Gastrocnemius medialis (tissue), 4 donors: ENCODE data around the gene SLC22A15.

Experiments
- CTCF ChIP-seq, 5 experiments: fragments of 450-650 bp in 3 of 5; fragments of 200-600 bp in 2 of 5; sonication (generic) in 2 of 5; IDR thresholded peaks in 4 of 5; conservative IDR thresholded peaks in 1 of 5; 1 replicate in 4 of 5; 2 replicates in 1 of 5; pipeline ENCODE4 v1.5.1; 2016 to 2019; ENCODE audit warnings: antibody characterized with exemption in 5 of 5, mild to moderate bottlenecking in 3 of 5, moderate library complexity in 3 of 5
- POLR2A ChIP-seq, 2 donors: fragments of 450-650 bp; IDR thresholded peaks; one replicate each; pipeline ENCODE4 v1.6.1; 2017; ENCODE audit warnings: antibody characterized with exemption in 2 of 2, mild to moderate bottlenecking in 2 of 2, moderate library complexity in 2 of 2

DNA sequence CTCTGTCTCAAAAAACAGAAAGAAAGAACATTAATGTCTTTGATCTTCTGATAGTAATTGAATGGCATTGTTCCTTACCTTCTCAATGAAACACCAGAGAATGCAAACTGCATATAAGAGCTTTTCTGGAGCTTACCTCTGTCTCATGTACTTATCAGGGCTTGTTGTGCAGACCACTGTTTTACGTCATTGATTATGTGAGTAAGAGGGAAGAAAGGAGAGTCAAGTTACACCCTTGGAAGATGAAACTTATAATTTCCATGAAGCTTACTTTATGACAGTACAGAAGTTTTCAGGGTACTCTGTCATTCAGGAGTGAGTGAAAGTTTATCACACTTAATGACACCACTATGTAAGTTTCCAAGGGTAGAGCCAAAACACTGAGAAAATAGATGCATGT is 85.9 kb downstream of the SLC22A15 start:
- no peak for TF ChIP-seq CTCF (IDR thresholded peaks at IDR 0.05 in 4 of 5, conservative IDR thresholded peaks at IDR 0.05 in 1 of 5)
- no peak for TF ChIP-seq POLR2A (IDR thresholded peaks at IDR 0.05)
